ENCODE data around the gene HAVCR2.
"Not testable (repeated sequence)": the region's sequence is repeated elsewhere in the genome, so short reads cannot be mapped to it uniquely, and the experiment has no call there.

Gene HAVCR2

DNA sequence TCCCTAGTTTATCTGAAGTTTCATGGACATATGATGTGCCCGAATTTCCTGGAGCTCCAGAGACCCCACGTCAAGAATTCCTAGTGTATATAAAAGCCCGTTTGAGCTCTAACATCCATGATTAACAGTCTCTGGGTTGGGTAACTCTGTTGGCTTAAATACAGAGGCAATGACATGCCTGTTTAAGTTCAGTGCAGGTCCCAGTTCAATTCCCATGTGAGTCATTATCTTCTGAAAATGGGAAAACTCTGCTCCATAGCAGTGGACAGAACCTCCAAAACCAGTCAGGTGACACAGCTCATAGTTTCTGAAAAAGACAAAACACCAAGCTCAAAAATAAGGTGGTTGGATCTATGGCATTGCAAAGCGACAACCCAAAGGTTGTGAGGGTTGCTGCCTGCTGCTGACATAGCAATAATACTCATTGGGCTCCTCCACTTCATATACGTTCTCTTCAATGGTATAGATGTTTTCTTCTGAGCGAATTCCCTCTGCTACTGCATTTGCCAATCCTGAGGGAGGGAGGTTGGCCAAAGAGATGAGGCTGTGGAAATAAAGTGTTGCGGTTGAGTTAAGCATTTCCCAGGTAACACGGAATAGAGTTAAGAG is 22.0 kb downstream of the HAVCR2 start:
- no peak for DNase-seq

DNA sequence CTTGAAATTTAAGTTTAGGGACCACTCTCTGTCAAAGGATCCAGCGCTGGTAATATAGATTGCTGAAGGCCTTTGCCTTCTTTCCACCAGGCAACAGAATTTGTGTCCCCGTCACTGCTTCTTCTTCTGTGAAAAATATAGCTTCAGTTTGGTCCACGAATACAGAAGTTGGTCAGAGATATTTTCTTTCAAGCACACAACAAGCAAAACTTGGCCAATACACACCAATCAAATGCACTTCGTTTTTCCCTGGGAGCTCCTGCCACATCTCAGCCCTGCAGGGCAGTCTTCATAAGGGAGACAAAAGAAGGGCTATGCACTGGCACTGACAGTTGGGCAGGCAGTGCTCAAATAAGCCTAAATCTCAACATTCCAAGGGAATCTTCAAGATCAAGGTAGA is 22.9 kb downstream of the HAVCR2 start:
- no peak for DNase-seq

DNA sequence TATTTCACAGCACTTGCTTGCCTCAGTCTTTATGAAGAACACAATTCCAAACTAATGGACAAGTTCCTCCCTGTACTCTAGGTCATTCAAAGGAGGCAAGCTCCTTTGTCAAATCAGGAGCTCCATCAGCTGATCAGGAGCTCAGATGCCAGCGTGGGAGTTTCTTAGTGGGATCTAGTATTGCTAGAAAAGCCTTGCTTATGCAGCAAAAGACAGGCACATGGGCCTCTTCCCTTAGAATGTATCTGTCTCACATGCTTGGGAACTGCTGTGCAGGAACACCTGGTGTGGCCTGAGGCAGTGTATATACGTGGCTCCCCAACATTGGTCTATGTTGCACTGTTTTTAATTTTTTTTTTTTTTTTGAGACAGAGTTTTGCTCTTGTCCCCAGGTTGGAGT is 28.6 kb downstream of the HAVCR2 start:
- no peak for DNase-seq

DNA sequence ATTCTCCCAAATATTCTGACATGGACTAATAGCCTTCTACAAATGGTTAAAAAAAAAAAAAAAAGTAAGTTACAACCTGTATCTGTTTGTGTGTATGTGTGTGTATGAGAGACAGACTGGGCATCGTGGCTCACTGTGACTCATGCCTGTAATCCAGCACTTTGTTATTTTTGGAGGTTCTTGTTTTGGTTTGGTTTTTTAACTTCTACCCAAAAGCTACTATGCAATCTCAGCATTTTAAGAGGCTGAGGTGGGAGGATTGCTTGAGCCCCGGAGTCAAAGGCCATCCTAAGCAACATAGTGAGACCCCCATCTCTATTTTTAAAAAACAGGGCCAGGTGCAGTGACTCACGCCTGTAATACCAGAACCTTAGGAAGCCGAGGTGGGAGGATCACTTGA is 32.3 kb downstream of the HAVCR2 start:
- no peak for DNase-seq

DNA sequence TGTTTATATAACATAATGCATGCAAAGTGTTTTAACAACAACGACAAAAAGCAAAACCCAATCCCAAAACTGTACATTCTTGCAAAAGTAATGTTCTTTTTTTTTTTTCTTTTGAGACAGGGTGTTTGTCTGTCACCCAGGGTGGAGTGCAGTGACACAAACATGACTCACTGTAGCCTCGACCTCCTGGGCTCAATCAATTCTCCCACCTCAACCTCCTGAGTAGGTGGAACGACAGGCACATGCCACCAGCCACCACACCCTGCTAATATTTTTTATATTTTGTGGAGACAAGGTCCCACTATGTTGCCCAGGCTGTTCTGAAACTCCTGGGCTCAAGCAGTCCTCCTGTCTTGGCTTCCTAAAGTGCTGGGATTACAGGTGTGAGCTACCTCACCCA is 36.3 kb downstream of the HAVCR2 start:
- no peak for DNase-seq

GRCh38 chr5:157069949-157070348 is 38.9 kb downstream of the HAVCR2 start:
- no peak for DNase-seq

GRCh38 chr5:157068785-157069184 is 40.1 kb downstream of the HAVCR2 start:
- no peak for DNase-seq

DNA sequence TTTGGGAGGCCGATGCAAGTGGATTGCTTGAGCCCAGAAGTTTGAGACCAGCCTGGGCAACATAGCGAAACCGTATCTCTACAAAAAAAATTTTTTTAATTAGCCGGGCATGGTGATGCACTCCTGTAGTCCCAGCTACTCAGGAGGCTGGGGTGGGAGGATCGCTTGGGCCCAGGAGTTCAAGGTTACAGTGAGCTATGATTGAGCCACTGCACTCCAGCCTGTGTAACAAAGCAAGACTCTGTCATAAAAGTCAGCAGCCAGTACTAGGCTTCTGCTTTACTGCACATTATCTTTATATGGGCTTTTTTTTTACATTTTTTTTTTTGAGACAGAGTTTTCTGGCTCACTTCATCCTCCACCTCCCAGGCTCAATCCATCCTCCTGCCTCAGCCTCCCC is 40.5 kb downstream of the HAVCR2 start:
- DNase-seq = no peak

DNA sequence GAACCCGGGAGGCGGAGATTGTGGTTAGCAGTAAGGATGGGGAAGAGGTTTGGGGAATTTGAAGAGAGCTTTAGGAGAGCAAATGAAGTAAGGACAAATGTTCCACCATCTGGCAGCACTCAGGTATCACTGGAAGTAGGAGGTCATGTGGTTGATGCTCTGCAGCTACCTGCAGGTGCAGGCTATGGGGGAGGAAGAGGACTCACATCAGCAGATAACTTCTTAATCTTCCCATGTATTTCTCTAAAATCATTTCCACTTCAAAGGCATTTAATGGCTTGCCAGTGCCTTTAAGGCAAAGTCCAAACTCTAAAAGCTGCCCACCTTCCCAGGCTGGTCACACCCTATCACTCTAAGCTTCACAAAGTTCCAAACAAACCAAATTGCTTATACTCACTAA is 41.8 kb downstream of the HAVCR2 start:
- DNase-seq = no peak

DNA sequence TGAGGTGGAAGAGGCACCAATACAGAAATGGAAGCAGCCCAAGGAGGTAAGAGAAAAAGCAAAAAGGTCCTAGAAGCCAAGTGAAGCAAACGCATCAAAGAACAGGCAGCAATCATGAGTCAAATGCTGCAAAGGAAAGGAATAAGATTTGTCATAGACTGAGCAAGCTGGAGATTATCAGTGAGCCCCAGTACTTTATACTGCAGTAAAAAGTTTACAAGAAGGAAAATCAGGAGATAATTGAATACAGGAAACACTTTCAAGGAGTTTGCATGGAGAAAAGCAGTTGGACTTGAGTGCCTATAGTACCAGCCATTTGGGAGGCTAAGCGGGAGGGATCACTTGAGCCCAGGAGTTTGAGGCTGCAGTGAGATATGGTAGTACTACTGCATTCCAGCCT is 42.8 kb downstream of the HAVCR2 start:
- DNase-seq = no peak

- no peak for DNase-seq
Measured at GRCh38 chr5:157063776-157064430, 44.9 kb downstream of the HAVCR2 start.

GRCh38 chr5:157059891-157060290 is 49.0 kb downstream of the HAVCR2 start:
- DNase-seq = no peak

DNA sequence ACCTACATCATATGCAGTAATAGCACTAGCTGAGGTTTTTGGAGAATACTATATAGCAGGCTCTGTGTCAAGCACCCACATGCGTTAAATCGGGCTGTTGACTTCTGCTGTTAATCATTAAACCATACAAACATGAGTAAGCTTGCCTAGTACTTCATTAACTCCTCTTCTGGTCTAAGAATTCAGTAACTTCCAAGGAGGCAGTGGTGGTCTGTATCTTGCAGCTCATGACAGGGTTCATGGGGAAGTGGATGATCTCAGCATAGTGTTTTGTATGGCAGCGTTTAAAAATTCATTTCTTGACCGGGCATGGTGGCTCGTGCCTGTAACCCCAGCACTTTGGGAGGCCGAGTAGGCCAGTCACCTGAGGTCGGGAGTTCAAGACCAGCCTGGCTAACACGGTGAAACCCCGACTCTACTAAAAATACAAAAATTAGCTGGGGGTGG is 49.7 kb downstream of the HAVCR2 start, which contains the start of gene HAVCR1:
Gene HAVCR1 (minus strand): TSS at position 24 of the 447 bp plus-strand sequence. CDS start 1,173 bp downstream, outside the sequence.
- no peak for DNase-seq

DNA sequence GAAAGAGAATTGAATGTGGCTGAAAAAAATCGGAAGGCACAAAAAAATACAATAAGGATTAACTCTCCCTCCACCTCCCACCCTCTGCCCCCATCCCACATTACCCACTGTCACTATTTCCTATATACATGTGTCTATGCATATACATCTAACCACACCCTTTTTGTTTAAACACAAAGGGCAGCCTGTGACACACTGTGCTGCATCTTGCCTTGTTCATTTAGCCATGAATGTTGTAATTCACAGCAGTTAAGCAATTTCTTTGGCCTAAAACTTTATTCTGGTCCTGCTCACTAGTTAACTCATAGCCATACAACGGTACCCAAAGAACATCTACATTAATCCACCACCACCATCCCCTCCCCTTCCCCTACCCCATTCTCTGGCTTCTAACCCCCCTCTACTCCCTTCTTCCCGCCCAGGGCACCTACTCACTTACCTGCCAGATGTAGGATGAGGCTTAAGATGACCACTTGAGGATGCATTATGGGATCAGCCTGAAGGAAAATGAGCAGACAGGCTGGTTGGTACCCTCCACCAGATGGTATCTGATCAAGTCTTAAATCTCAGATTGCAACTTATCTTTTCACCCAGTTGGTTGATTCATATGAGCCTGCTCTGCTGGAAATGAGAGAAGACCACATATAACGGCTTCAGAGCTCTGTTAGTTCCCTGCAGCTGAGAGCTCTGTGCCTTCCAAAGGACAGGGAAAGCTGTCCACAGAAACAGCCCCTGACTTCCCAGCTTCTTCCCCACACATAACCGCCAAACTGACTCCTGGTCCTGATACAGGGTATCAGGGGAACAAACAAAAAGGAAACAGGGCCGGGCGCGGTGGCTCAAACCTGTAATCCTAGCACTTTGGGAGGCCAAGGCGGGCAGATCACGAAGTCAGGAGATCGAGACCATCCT is 51.1 kb downstream of the HAVCR2 start:
- DNase-seq = no peak

- not testable (repeated sequence) for DNase-seq
Measured at GRCh38 chr5:157056848-157057247, 52.0 kb downstream of the HAVCR2 start.

- no peak for DNase-seq
Measured at GRCh38 chr5:157051604-157052245, 57.1 kb downstream of the HAVCR2 start.

GRCh38 chr5:157050050-157050449 is 58.8 kb downstream of the HAVCR2 start:
- DNase-seq = no peak

DNA sequence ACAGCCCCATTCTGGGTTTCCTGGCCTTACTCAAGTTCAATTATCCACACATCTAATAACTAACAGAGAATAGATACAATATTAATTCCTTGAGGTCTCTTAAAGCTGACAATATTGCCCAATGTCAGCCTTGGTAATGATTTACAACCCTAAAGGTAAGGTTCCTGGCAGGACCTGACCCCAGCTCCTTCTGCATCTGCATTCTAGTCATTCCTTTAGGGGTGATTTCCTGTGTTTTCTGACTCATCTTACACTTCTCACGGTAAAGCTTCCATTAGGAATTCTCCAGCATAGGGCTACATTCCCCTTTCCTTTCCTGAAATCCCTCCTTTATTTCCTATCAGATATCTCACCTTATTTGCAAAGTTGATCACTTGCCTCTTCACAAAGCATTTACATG is 59.2 kb downstream of the HAVCR2 start:
- no peak for DNase-seq

DNA sequence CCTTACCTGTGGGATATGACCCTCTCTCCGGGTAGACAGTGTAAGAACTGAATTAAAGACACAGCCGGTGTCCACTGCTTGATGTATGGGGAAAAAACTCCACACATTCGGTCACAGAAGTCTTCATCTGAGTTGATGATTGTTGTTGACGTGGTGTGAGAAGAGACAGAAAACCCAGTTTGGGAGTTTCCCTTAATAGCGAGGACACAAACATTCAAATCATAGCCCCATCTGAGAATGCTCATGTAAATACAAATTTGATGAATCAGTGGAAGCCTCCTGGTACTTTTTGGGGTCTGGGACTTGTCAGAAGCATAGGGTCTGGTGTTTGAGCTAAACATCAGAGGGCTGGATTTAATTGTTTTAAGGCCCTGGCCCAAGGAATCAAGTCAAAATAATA is 60.9 kb downstream of the HAVCR2 start:
- DNase-seq = no peak

DNA sequence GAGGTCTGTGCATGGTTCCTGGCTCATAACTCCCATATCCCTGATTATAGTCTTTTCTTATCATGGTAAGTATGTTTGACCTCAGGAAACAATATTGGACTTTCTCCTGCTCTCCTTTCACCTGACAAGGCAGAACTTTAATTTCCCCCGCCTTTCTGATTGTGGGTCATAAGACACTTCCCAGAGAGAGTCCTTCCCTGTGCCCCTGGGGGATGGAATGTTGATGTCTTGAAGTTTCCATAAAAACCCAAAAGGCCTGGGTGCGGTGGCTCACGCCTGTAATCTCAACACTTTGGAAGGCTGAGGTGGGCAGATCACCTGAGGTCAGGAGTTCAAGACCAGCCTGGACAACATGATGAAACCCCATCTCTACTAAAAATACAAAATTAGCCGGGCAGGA is 61.8 kb downstream of the HAVCR2 start:
- DNase-seq = not testable (repeated sequence)

GRCh38 chr5:157046041-157046440 is 62.8 kb downstream of the HAVCR2 start:
- no peak for DNase-seq

- DNase-seq = no peak
Measured at GRCh38 chr5:157045601-157046000, 63.2 kb downstream of the HAVCR2 start.

GRCh38 chr5:157038568-157039187 is 70.2 kb downstream of the HAVCR2 start:
- DNase-seq = no peak

All from COR-L47 (cell line).